MM.1S (cell line): ENCODE results near the gene SEC22A.

ENCODE experiments used
- DNase-seq: peaks from one replicate; pipeline ENCODE4 v3.0.0-alpha.2; 2015
- H2AFZ ChIP-seq: fragments of 300-600 bp; sonication (generic); 2 replicates; pipeline ENCODE4 v1.6.0; 2016; ENCODE audit warnings: antibody characterized with exemption, low read length
- H3F3A ChIP-seq: fragments of 300-600 bp; sonication (generic); 2 replicates; pipeline ENCODE4 v1.6.1; 2016; ENCODE audit warnings: mild to moderate bottlenecking, antibody characterized with exemption, low read length, moderate library complexity, mixed read lengths; ENCODE audit not compliant: insufficient read depth
- H3K27ac ChIP-seq: fragments of 300-600 bp; sonication (generic); 2 replicates; pipeline ENCODE4 v1.5.1; 2016; ENCODE audit warnings: mild to moderate bottlenecking, low read length
- H3K27me3 ChIP-seq: fragments of 300-600 bp; sonication (generic); replicated peaks from 2 replicates; pipeline ENCODE4 v1.6.0; 2016; ENCODE audit warnings: low read length; ENCODE audit not compliant: insufficient read depth
- H3K36me3 ChIP-seq: fragments of 300-600 bp; sonication (generic); replicated peaks from 2 replicates; pipeline ENCODE4 v1.6.1; 2016; ENCODE audit warnings: mild to moderate bottlenecking, low read length, mixed read lengths; ENCODE audit not compliant: insufficient read depth
- H3K4me1 ChIP-seq: fragments of 300-600 bp; sonication (generic); 2 replicates; pipeline ENCODE4 v1.6.1; 2016; ENCODE audit warnings: low read length, mixed read lengths
- H3K4me2 ChIP-seq: fragments of 300-600 bp; sonication (generic); 2 replicates; pipeline ENCODE4 v1.6.0; 2016; ENCODE audit warnings: low read depth, low read length
- H3K4me3 ChIP-seq: fragments of 300-600 bp; sonication (generic); 2 replicates; pipeline ENCODE4 v1.5.1; 2016; ENCODE audit warnings: low read length, mixed read lengths
- H3K79me2 ChIP-seq: fragments of 300-600 bp; sonication (generic); 2 replicates; pipeline ENCODE4 v1.6.1; 2016; ENCODE audit warnings: mixed run types, low read length, mixed read lengths
- H3K9ac ChIP-seq: fragments of 300-600 bp; sonication (generic); 2 replicates; pipeline ENCODE4 v1.6.1; 2016; ENCODE audit warnings: low read length, mixed read lengths
- H3K9me2 ChIP-seq: fragments of 300-600 bp; sonication (generic); replicated peaks from 2 replicates; pipeline ENCODE4 v1.6.1; 2016; ENCODE audit warnings: mild to moderate bottlenecking, low read length, mixed read lengths; ENCODE audit not compliant: insufficient read depth
- H3K9me3 ChIP-seq: fragments of 300-600 bp; sonication (generic); replicated peaks from 2 replicates; pipeline ENCODE4 v1.6.1; 2016; ENCODE audit warnings: mild to moderate bottlenecking, low read length, mixed read lengths; ENCODE audit not compliant: insufficient read depth
- H4K20me1 ChIP-seq: fragments of 300-600 bp; sonication (generic); 2 replicates; pipeline ENCODE4 v1.6.1; 2016; ENCODE audit warnings: mild to moderate bottlenecking, low read length, moderate library complexity, mixed read lengths; ENCODE audit not compliant: insufficient read depth
- CTCF ChIP-seq: fragments of 300-600 bp; sonication (generic); IDR thresholded peaks from 2 replicates; pipeline ENCODE4 v1.5.1; 2016; ENCODE audit warnings: antibody characterized with exemption, low read length, mixed read lengths
- EZH2 ChIP-seq: fragments of 300-600 bp; sonication (generic); optimal IDR thresholded peaks from 2 replicates; pipeline ENCODE3; 2017; ENCODE audit warnings: low read depth, mild to moderate bottlenecking, antibody characterized with exemption, low read length, mixed read lengths
- EZH2phosphoT487 ChIP-seq: fragments of 300-600 bp; sonication (generic); IDR thresholded peaks from 2 replicates; pipeline ENCODE4 v1.6.1; 2018; ENCODE audit warnings: antibody characterized with exemption, low read length

The SEC22A gene

GRCh38 chr3:123292321-123293310, 90.9 kb downstream of the SEC22A start:
- Histone ChIP-seq H3K9me2 (no peaks in the 10 kb centered on the region), H3K36me3 (no peaks in the 10 kb centered on the region), H3K79me2 (no peaks in the 10 kb centered on the region), H3F3A (no peaks in the 10 kb centered on the region), H3K27me3 (0 out of 2 replicates have a peak, but pooled peaks cover 8% of the 10 kb centered on the region), H3K4me2 (no peak overlapping the region), H3K9me3 (no peaks in the 10 kb centered on the region), H3K4me1 (no peaks in the 10 kb centered on the region), H3K27ac (no peak overlapping the region), H2AFZ (no peak overlapping the region), H4K20me1 (no peaks in the 10 kb centered on the region), H3K9ac (no peak overlapping the region), H3K4me3 (no peak overlapping the region)
- no peak for TF ChIP-seq EZH2phosphoT487
- TF ChIP-seq CTCF = no peak
- no peak for TF ChIP-seq EZH2
- DNase-seq = no peak

DNA sequence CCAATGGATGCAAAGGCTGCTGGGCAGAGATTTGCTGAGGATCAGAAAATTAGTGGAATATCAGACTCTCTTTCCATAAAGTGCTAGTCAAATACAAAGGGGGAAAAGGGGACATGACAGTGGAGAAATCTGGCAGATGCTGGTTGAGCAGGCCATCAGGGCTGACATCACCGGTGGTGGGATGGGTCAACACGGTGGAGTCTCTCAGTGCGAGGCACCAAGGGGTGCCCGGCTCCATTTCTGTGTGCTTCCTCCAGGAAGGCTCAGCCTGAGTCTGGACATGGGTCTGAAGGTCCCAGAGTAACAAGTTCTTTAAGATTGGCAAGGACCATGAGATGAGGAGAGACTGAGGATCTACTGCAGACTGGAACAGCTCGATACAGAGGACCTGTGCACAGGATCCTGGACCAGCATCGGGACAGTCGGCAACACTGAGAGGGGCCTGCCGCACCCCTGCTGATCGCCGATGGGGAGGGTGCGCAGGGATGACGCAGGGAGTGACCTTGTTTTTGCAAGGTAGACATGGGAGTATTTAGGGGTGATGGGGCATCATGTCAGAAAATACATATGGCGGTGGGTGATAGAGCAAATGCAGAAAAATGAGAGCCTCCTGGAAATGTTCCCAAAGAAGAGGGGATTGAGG, 92.7 kb downstream of the SEC22A start:
- no peaks in the 10 kb centered on the region for H3F3A ChIP-seq
- H4K20me1 ChIP-seq = no peaks in the 10 kb centered on the region
- no peak overlapping the region for H2AFZ ChIP-seq
- no peak overlapping the region for H3K27ac ChIP-seq
- H3K36me3 ChIP-seq = no peaks in the 10 kb centered on the region
- no peaks in the 10 kb centered on the region for H3K4me1 ChIP-seq
- H3K4me3 ChIP-seq = no peak overlapping the region
- H3K4me2 ChIP-seq = no peak overlapping the region
- 0 out of 2 replicates have a peak, but pooled peaks cover 8% of the 10 kb centered on the region for H3K27me3 ChIP-seq
- TF ChIP-seq EZH2 (no peak), CTCF (no peak), EZH2phosphoT487 (no peak)
- no peaks in the 10 kb centered on the region for H3K9me2 ChIP-seq
- DNase-seq = no peak
- H3K79me2 ChIP-seq = no peaks in the 10 kb centered on the region
- no peak overlapping the region for H3K9ac ChIP-seq
- no peaks in the 10 kb centered on the region for H3K9me3 ChIP-seq

DNA sequence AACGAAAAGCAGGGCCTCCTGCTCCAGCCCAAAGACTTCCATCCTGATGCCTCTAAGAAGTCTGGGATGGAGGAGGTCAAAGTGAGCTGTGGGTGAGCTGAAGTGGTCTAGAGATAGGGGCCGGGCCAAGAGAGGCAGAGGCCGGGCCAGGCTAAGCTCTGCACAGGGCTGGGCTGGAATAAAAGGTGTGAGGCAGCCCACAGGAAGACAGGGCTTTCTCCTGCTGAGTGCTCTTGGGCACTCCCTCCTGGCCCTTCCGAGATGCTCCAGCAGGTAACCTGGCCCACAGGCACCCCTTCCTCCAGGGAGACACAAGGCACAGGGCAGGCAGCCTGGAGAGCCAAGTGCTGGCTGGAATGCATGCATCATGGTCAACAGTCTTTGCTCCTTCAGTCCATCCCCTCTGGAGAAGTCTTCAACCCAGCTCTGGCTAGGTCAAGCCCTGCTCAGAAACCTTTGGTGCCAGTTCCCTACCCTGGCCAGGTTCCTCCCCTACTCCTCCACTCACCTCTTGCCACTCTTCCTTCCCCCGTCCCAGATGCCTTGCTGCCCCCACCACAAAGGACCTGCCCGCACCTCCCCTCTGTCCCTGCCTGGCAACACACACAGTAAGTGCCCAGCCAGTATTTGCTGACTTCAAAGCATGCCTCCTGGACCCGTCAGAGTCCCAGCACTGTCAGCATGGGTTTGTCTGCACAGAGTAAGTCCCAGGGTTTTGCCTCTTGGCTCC, 93.6 kb downstream of the SEC22A start:
- TF ChIP-seq EZH2phosphoT487 (no peak), CTCF (no peak), EZH2 (no peak)
- Histone ChIP-seq H3K27ac (no peak overlapping the region), H3K36me3 (no peaks in the 10 kb centered on the region), H3K4me2 (no peak overlapping the region), H3K27me3 (0 out of 2 replicates have a peak, but pooled peaks cover 8% of the 10 kb centered on the region), H3K9ac (no peak overlapping the region), H2AFZ (no peak overlapping the region), H3K9me3 (no peaks in the 10 kb centered on the region), H3K4me3 (no peak overlapping the region), H4K20me1 (no peaks in the 10 kb centered on the region), H3K79me2 (no peaks in the 10 kb centered on the region), H3K9me2 (no peaks in the 10 kb centered on the region), H3F3A (no peaks in the 10 kb centered on the region), H3K4me1 (no peaks in the 10 kb centered on the region)
- no peak for DNase-seq
